ENCODE measurements around the gene PLPP4. TPM values are rescaled to one million over a fixed set of nuclear protein-coding genes. Genes with fewer than 3 reads are reported as not detected.

PLPP4 gene
- total and polyA plus RNA-seq, 2 donors (not counting 3 experiments of a cell fraction or from before 2014, with no cell fraction given): 15.5 to 36.4 TPM

DNA sequence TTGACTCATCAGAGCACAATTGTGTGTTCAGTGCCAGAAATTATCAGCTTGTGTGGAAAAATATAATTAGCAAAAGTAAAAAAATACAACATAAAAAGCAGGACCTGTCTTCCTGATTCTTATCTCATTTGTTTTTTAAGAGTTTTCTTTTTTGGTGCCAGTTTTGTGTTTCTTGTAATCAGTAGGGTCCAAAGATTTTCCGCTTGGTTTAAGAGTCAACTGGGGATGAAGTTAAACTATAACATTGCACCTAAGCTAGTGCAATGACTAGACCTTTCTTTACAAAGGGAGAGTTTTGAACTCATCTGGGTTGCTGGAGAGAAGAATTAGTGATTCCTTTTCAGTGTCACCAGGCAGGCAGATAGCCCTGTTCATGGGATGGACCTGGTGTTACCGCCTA, 113.4 kb downstream of the PLPP4 start:
- FAIRE-seq (peak; percentile 70), DNase-seq (ENCODE audit: low read depth, low spot score) (no peak)
- Histone ChIP-seq H3K9me3 (replicated peaks; ENCODE audit: control insufficient read depth, insufficient read depth, low read length) (no peaks in the 10 kb centered on the region), H3K4me2 (ENCODE audit: insufficient read depth, low read length) (no peak overlapping the region), H3K9ac (replicated peaks; ENCODE audit: extremely low read depth, insufficient read depth, low read length) (no peak overlapping the region), H3K4me1 (ENCODE audit: control insufficient read depth, extremely low read depth, insufficient read depth, low read length) (no peaks in the 10 kb centered on the region), H2AFZ (ENCODE audit: low read depth, low read length) (no peak overlapping the region), H3K27ac (ENCODE audit: insufficient read depth, low read depth, low read length) (no peak overlapping the region), H3K79me2 (ENCODE audit: control insufficient read depth, insufficient read depth, low read length) (no peaks in the 10 kb centered on the region), H4K20me1 (replicated peaks; ENCODE audit: control insufficient read depth, extremely low read depth, insufficient read depth, low read length) (no peaks in the 10 kb centered on the region), H3K36me3 (ENCODE audit: control insufficient read depth in 2 of 2, extremely low read depth in 1 of 2, insufficient read depth in 2 of 2, low read length in 2 of 2) (peaks cover 0 to 3% of the 10 kb centered on the region in 2 experiments), H3K4me3 (replicated peaks in 1 of 3; ENCODE audit: insufficient read depth in 1 of 3, low read depth in 1 of 3, low read length in 3 of 3) (no peak overlapping the region), H3K9me1 (replicated peaks; ENCODE audit: control insufficient read depth, extremely low read depth, insufficient read depth, low read length) (no peaks in the 10 kb centered on the region), H3K27me3 (ENCODE audit: control insufficient read depth in 2 of 2, insufficient read depth in 2 of 2, low read length in 2 of 2) (no peaks in the 10 kb centered on the region)
- BruUV-seq (replicated peaks): no TSS peak
- intact Hi-C loops (cut with micrococcal nuclease) (no loop called here), dilution Hi-C loops (cut with MboI; ENCODE audit: extremely low pct_ligation_motif_present, low sequenced_read_pairs) (no loop called here)
- ChIA-PET POLR2A (no interaction called here), CTCF (no interaction called here)
- TF ChIP-seq JUN (IDR thresholded peaks at IDR 0.05; ENCODE audit: borderline replicate concordance, insufficient read depth, insufficient read length, low read depth): no peak
- TF ChIP-seq, protein P1, sequence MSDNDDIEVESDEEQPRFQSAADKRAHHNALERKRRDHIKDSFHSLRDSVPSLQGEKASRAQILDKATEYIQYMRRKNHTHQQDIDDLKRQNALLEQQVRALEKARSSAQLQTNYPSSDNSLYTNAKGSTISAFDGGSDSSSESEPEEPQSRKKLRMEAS (IDR thresholded peaks at IDR 0.05; ENCODE audit: insufficient read depth, insufficient read length): no peak
- no peak for TF ChIP-seq MYC (IDR thresholded peaks at IDR 0.05; ENCODE audit: low read depth, low read length)
- TF ChIP-seq POLR2A (IDR thresholded peaks at IDR 0.05; ENCODE audit: low read depth, low read length): no peak
- no peak for TF ChIP-seq GATA2 (IDR thresholded peaks at IDR 0.05; ENCODE audit: insufficient read depth, insufficient read length, low read depth, low read length)
- no peak for TF ChIP-seq EZH2 (IDR thresholded peaks at IDR 0.05; ENCODE audit: borderline replicate concordance, low read depth, low read length, severe bottlenecking)
- no peak for TF ChIP-seq FOS (IDR thresholded peaks at IDR 0.05; ENCODE audit: borderline replicate concordance, insufficient read depth, low read length)
- no peak for TF ChIP-seq POLR2AphosphoS5 (IDR thresholded peaks at IDR 0.05; ENCODE audit: insufficient read depth, low read depth, low read length)
- TF ChIP-seq, protein P2, sequence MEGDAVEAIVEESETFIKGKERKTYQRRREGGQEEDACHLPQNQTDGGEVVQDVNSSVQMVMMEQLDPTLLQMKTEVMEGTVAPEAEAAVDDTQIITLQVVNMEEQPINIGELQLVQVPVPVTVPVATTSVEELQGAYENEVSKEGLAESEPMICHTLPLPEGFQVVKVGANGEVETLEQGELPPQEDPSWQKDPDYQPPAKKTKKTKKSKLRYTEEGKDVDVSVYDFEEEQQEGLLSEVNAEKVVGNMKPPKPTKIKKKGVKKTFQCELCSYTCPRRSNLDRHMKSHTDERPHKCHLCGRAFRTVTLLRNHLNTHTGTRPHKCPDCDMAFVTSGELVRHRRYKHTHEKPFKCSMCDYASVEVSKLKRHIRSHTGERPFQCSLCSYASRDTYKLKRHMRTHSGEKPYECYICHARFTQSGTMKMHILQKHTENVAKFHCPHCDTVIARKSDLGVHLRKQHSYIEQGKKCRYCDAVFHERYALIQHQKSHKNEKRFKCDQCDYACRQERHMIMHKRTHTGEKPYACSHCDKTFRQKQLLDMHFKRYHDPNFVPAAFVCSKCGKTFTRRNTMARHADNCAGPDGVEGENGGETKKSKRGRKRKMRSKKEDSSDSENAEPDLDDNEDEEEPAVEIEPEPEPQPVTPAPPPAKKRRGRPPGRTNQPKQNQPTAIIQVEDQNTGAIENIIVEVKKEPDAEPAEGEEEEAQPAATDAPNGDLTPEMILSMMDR (IDR thresholded peaks at IDR 0.05; ENCODE audit: extremely low read depth in 1 of 2, insufficient read depth in 1 of 2, low read depth in 1 of 2, low read length in 2 of 2): no peak
